Lung (tissue), 12 donors: ENCODE data around the gene BTN2A1. TPM values are rescaled to one million over a fixed set of nuclear protein-coding genes. Genes with fewer than 3 reads are reported as not detected.
A peak's percentile ranks its signal among the peaks of the same experiment; 100 is the strongest.

Source experiments
- ATAC-seq: fragments of 200-7000 bp; cut with Tn5 transposase; one replicate; pipeline ENCODE4 v1.9.1; 2020; ENCODE audit warnings: moderate number of reproducible peaks; ENCODE audit not compliant: insufficient read depth, low FRiP score
- DNase-seq, 3 donors: peaks; one replicate each; pipeline ENCODE4 v3.0.0-alpha.2; 2013 to 2017
- H3K27ac ChIP-seq, 2 donors: one replicate each; pipeline ENCODE4 v1.5.1; 2013; ENCODE audit warnings: mild to moderate bottlenecking in 2 of 2, moderate library complexity in 2 of 2, control low read depth in 1 of 2, inconsistent platforms in 1 of 2, low read depth in 1 of 2, low read length in 1 of 2
- H3K27me3 ChIP-seq, 3 donors: one replicate each; pipeline ENCODE4 v1.5.1; 2013; ENCODE audit warnings: low read length in 2 of 3; ENCODE audit not compliant: control insufficient read depth in 3 of 3, insufficient read depth in 3 of 3
- H3K36me3 ChIP-seq, 4 donors: one replicate each; pipeline ENCODE4 v1.5.1; 2013; ENCODE audit warnings: low read length in 4 of 4, mild to moderate bottlenecking in 1 of 4, moderate library complexity in 1 of 4; ENCODE audit not compliant: control insufficient read depth in 4 of 4, insufficient read depth in 4 of 4
- H3K4me1 ChIP-seq, 5 donors: one replicate each; pipeline ENCODE4 v1.5.1; 2013; ENCODE audit warnings: low read length in 5 of 5, mild to moderate bottlenecking in 2 of 5, moderate library complexity in 1 of 5; ENCODE audit not compliant: control insufficient read depth in 5 of 5, insufficient read depth in 5 of 5
- H3K4me3 ChIP-seq: one replicate; pipeline ENCODE4 v1.5.1; 2013; ENCODE audit warnings: mild to moderate bottlenecking, control low read depth, moderate library complexity
- H3K9ac ChIP-seq, 2 donors: one replicate each; pipeline ENCODE4 v1.5.1; 2013; ENCODE audit warnings: low read length in 2 of 2, control low read depth in 1 of 2; ENCODE audit not compliant: insufficient read depth in 1 of 2
- H3K9me3 ChIP-seq, 4 donors: one replicate each; pipeline ENCODE4 v1.5.1; 2013; ENCODE audit warnings: low read length in 3 of 4, mild to moderate bottlenecking in 1 of 4, moderate library complexity in 1 of 4; ENCODE audit not compliant: control insufficient read depth in 4 of 4, insufficient read depth in 3 of 4
- CTCF ChIP-seq: IDR thresholded peaks from 2 replicates; pipeline ENCODE4 v1.5.1; 2012; ENCODE audit warnings: mild to moderate bottlenecking; ENCODE audit errors: control extremely low read depth, extremely low read depth
- WGBS, 2 donors: extraction: QIAGEN DNeasy Blood & Tissue Kit; methylation state at CpG; one replicate each; pipeline ENCODE4 v1.1.7; 2013; 5-methylcytosine and 5-hydroxymethylcytosine counted together
- polyA plus RNA-seq, 2 donors: library from polyadenylated mRNA; stranded (reverse); fragments of 200-250 nt; gene quantifications; one replicate each; pipeline ENCODE4 v1.2.1, GENCODE V29; 2013
- total RNA-seq, 2 donors: library from RNA; depleted of rRNA in 1 of 2; stranded (reverse); fragments of >200 nt in 1 of 2; gene quantifications; one replicate each; pipeline ENCODE4 v1.2.1, GENCODE V29; 2014 to 2021
- donor health status: control.
- donor health status: control.
- donor health status: Bipolar disorder and iron deficiency.
- donor health status: healthy.
- donor health status: DM: yes; HTN: yes; CAD: no.

The BTN2A1 gene
- total and polyA plus RNA-seq, 4 donors: 12.4 to 35.3 (median 21.8) TPM

GRCh38 chr6:26420688-26421171, 37.0 kb upstream of the BTN2A1 start:
- ATAC-seq: no peak
- Histone ChIP-seq H3K9me3 (no peaks in the 10 kb centered on the region), H3K36me3 (peaks cover 0 to 8% (median 0%) of the 10 kb centered on the region in 4 donors), H3K4me1 (peaks cover 0 to 38% (median 3%) of the 10 kb centered on the region in 5 donors), H3K27ac (peak overlapping the region; percentile 64 to 67), H3K27me3 (no peaks in the 10 kb centered on the region), H3K4me3 (no peak overlapping the region), H3K9ac (peak overlapping the region; percentile 79 to 91)
- DNase-seq: peak; percentile 73 to 80 (median 77)
- 36 to 50% methylated on average over 4 of the region's 4 CpGs for WGBS, 2 donors
- TF ChIP-seq CTCF: peak; percentile 8

GRCh38 chr6:26421259-26422144, 36.3 kb upstream of the BTN2A1 start:
- ATAC-seq (peak; percentile 99), DNase-seq (peak; percentile 90 to 98 (median 97))
- H3K27ac ChIP-seq: peak overlapping the region; percentile 74 to 76
- H3K4me3 ChIP-seq: peak overlapping the region; percentile 77
- H3K36me3 ChIP-seq: peaks cover 0 to 15% (median 2%) of the 10 kb centered on the region in 4 donors
- no peak for TF ChIP-seq CTCF
- peak overlapping the region; percentile 91 to 98 for H3K9ac ChIP-seq
- H3K9me3 ChIP-seq: no peaks in the 10 kb centered on the region
- 1% methylated on average over 30 to 31 of the region's 31 CpGs for WGBS, 2 donors
- peaks cover 0 to 38% (median 6%) of the 10 kb centered on the region in 5 donors for H3K4me1 ChIP-seq
- no peaks in the 10 kb centered on the region for H3K27me3 ChIP-seq

- DNase-seq (no peak), ATAC-seq (no peak)
- TF ChIP-seq CTCF: no peak
- no peaks in the 10 kb centered on the region for H3K9me3 ChIP-seq
- H3K27ac ChIP-seq: no peak overlapping the region
- H3K27me3 ChIP-seq: no peaks in the 10 kb centered on the region
- peaks cover 0 to 38% (median 6%) of the 10 kb centered on the region in 5 donors for H3K4me1 ChIP-seq
- peaks cover 0 to 21% (median 4%) of the 10 kb centered on the region in 4 donors for H3K36me3 ChIP-seq
- WGBS, 2 donors: 84 to 90% methylated on average over 3 of the region's 3 CpGs
- H3K4me3 ChIP-seq: no peak overlapping the region
- H3K9ac ChIP-seq: peak overlapping the region in 1 of 2 donors; percentile 27
Measured at GRCh38 chr6:26422329-26422728, 35.4 kb upstream of the BTN2A1 start.
